HEK293T (cell line): Measurements from ENCODE around the gene INPP5A.
"Not testable (repeated sequence)": the region's sequence is repeated elsewhere in the genome, so short reads cannot be mapped to it uniquely, and the experiment has no call there.

Source experiments
- CTCF ChIA-PET: fragments of 350-600 bp; formaldehyde crosslinking; extraction: SDS; loops from one replicate; lab custom pipeline; 2021; ENCODE audit warnings: antibody characterized with exemption, inconsistent platforms; lab: Yijun Ruan, JAX
- POLR2A ChIA-PET: fragments of 350-600 bp; formaldehyde crosslinking; extraction: SDS; loops from one replicate; lab custom pipeline; 2020; ENCODE audit warnings: antibody characterized with exemption, inconsistent platforms; lab: Yijun Ruan, JAX
- DNase-seq: peaks from one replicate; pipeline ENCODE4 v3.0.0; 2012; ENCODE audit warnings: mixed read lengths; ENCODE audit errors: extremely low spot score
- ARNT ChIP-seq: fragments of 450-650 bp; IDR thresholded peaks from 2 replicates; pipeline ENCODE4 v1.6.1; 2017; ENCODE audit warnings: mild to moderate bottlenecking
- BHLHE40 ChIP-seq: fragments of 450-650 bp; IDR thresholded peaks from 2 replicates; pipeline ENCODE4 v1.6.1; 2016; ENCODE audit warnings: mild to moderate bottlenecking, moderate library complexity, borderline replicate concordance
- CTBP1 ChIP-seq: fragments of 450-650 bp; IDR thresholded peaks from 2 replicates; pipeline ENCODE4 v1.6.1; 2016; ENCODE audit warnings: borderline replicate concordance
- ELF4 ChIP-seq: fragments of 450-650 bp; IDR thresholded peaks from 2 replicates; pipeline ENCODE4 v1.6.1; 2017; ENCODE audit warnings: antibody characterized with exemption
- FOXA1 ChIP-seq: fragments of 450-650 bp; IDR thresholded peaks from 2 replicates; pipeline ENCODE4 v1.6.1; 2016; ENCODE audit warnings: mild to moderate bottlenecking
- FOXK2 ChIP-seq: fragments of 450-650 bp; IDR thresholded peaks from 2 replicates; pipeline ENCODE4 v1.6.1; 2016; ENCODE audit warnings: mild to moderate bottlenecking
- FOXM1 ChIP-seq: fragments of 450-650 bp; IDR thresholded peaks from 2 replicates; pipeline ENCODE4 v1.6.1; 2017; ENCODE audit warnings: mild to moderate bottlenecking, borderline replicate concordance
- HDGF ChIP-seq: fragments of 450-650 bp; IDR thresholded peaks from 2 replicates; pipeline ENCODE4 v1.6.1; 2017; ENCODE audit warnings: antibody characterized with exemption, borderline replicate concordance
- L3MBTL2 ChIP-seq: fragments of 450-650 bp; conservative IDR thresholded peaks from 2 replicates; pipeline ENCODE4 v1.6.1; 2016; ENCODE audit warnings: mild to moderate bottlenecking
- LEF1 ChIP-seq: fragments of 450-650 bp; IDR thresholded peaks from 2 replicates; pipeline ENCODE4 v1.6.1; 2017; ENCODE audit warnings: mild to moderate bottlenecking, borderline replicate concordance
- NFRKB ChIP-seq: fragments of 450-650 bp; IDR thresholded peaks from 2 replicates; pipeline ENCODE4 v1.6.1; 2016; ENCODE audit warnings: mild to moderate bottlenecking, moderate library complexity
- PKNOX1 ChIP-seq: fragments of 450-650 bp; IDR thresholded peaks from 2 replicates; pipeline ENCODE4 v1.6.1; 2016
- SP1 ChIP-seq: fragments of 450-650 bp; IDR thresholded peaks from 2 replicates; pipeline ENCODE4 v1.6.1; 2017
- SUZ12 ChIP-seq: fragments of 450-650 bp; IDR thresholded peaks from 2 replicates; pipeline ENCODE4 v1.6.1; 2016; ENCODE audit warnings: mild to moderate bottlenecking
- TARDBP ChIP-seq: fragments of 450-650 bp; IDR thresholded peaks from 2 replicates; pipeline ENCODE4 v1.6.1; 2016
- ZNF384 ChIP-seq: fragments of 450-650 bp; IDR thresholded peaks from 2 replicates; pipeline ENCODE4 v1.6.1; 2016

INPP5A gene

GRCh38 chr10:132701846-132702190 lies 164.2 kb downstream of the INPP5A start:
- ChIA-PET CTCF (no interaction called here), POLR2A (no interaction called here)
- TF ChIP-seq HDGF (no peak), FOXA1 (no peak), LEF1 (no peak), NFRKB (no peak)
- DNase-seq: no peak

- ChIA-PET CTCF (no interaction called here), POLR2A (interaction anchor here (1.1 kb wide), 1 partner anchor 93 kb away, joined by 3 read pairs; no protein-coding TSS in a partner anchor)
- no peak for DNase-seq
- no peak for TF ChIP-seq FOXA1
- TF ChIP-seq TARDBP: no peak
- TF ChIP-seq SP1: no peak
- no peak for TF ChIP-seq ZNF384
- TF ChIP-seq BHLHE40: no peak
- TF ChIP-seq HDGF: no peak
- TF ChIP-seq ARNT: no peak
- no peak for TF ChIP-seq LEF1
- no peak for TF ChIP-seq ELF4
- no peak for TF ChIP-seq PKNOX1
- no peak for TF ChIP-seq NFRKB
- no peak for TF ChIP-seq CTBP1
- no peak for TF ChIP-seq L3MBTL2
- TF ChIP-seq SUZ12: no peak
- no peak for TF ChIP-seq FOXM1
- no peak for TF ChIP-seq FOXK2
Measured at GRCh38 chr10:132702601-132703418, 165.2 kb downstream of the INPP5A start.

- ChIA-PET CTCF (no interaction called here), POLR2A (interaction anchor here (1.1 kb wide), 1 partner anchor 93 kb away, joined by 3 read pairs; no protein-coding TSS in a partner anchor)
- no peak for DNase-seq
- TF ChIP-seq ZNF384: no peak
- no peak for TF ChIP-seq FOXA1
- no peak for TF ChIP-seq FOXM1
- no peak for TF ChIP-seq HDGF
- no peak for TF ChIP-seq SP1
- no peak for TF ChIP-seq CTBP1
- TF ChIP-seq LEF1: no peak
Measured at GRCh38 chr10:132703419-132704007, 165.9 kb downstream of the INPP5A start.

GRCh38 chr10:132704008-132704814 lies 166.6 kb downstream of the INPP5A start:
- CTCF ChIA-PET: no interaction called here
- DNase-seq: no peak
- POLR2A ChIA-PET: interaction anchor here (1.1 kb wide), 1 partner anchor 92 kb away, joined by 3 read pairs; no protein-coding TSS in a partner anchor
- TF ChIP-seq ZNF384: no peak
- no peak for TF ChIP-seq BHLHE40
- TF ChIP-seq NFRKB: no peak
- TF ChIP-seq CTBP1: no peak

GRCh38 chr10:132704815-132705064 lies 167.2 kb downstream of the INPP5A start:
- POLR2A ChIA-PET, CTCF ChIA-PET, DNase-seq: not testable (repeated sequence)

GRCh38 chr10:132705173-132705572 lies 167.6 kb downstream of the INPP5A start:
- POLR2A ChIA-PET: no interaction called here
- no peak for TF ChIP-seq ZNF384
- TF ChIP-seq BHLHE40: no peak
- TF ChIP-seq NFRKB: no peak
- TF ChIP-seq HDGF: no peak
- TF ChIP-seq ARNT: no peak
- TF ChIP-seq FOXK2: no peak
- TF ChIP-seq FOXM1: no peak
- TF ChIP-seq SUZ12: no peak
- TF ChIP-seq TARDBP: no peak
- TF ChIP-seq SP1: no peak
- TF ChIP-seq ELF4: no peak
- TF ChIP-seq PKNOX1: no peak
- no peak for TF ChIP-seq L3MBTL2
- no peak for TF ChIP-seq FOXA1
- TF ChIP-seq LEF1: no peak
- no peak for TF ChIP-seq CTBP1
- no peak for DNase-seq
- CTCF ChIA-PET: no interaction called here

- TF ChIP-seq FOXK2: no peak
- TF ChIP-seq SP1: no peak
- TF ChIP-seq ELF4: no peak
- no peak for TF ChIP-seq CTBP1
- TF ChIP-seq HDGF: no peak
- no peak for TF ChIP-seq ARNT
- no peak for TF ChIP-seq L3MBTL2
- no peak for TF ChIP-seq ZNF384
- no peak for TF ChIP-seq FOXA1
- no peak for TF ChIP-seq NFRKB
- TF ChIP-seq LEF1: no peak
- TF ChIP-seq TARDBP: no peak
- TF ChIP-seq SUZ12: no peak
- no peak for TF ChIP-seq FOXM1
- no peak for TF ChIP-seq BHLHE40
- CTCF ChIA-PET: no interaction called here
- POLR2A ChIA-PET: no interaction called here
- no peak for DNase-seq
Measured at GRCh38 chr10:132705943-132706342, 168.4 kb downstream of the INPP5A start.
